ENCODE data around the gene MAP7D2. TPM values are rescaled to one million over a fixed set of nuclear protein-coding genes. Genes with fewer than 3 reads are reported as not detected.
"Not testable (repeated sequence)": the region's sequence is repeated elsewhere in the genome, so short reads cannot be mapped to it uniquely, and the experiment has no call there.

MAP7D2 gene
- polyA plus RNA-seq (2013): 0.84 TPM

DNA sequence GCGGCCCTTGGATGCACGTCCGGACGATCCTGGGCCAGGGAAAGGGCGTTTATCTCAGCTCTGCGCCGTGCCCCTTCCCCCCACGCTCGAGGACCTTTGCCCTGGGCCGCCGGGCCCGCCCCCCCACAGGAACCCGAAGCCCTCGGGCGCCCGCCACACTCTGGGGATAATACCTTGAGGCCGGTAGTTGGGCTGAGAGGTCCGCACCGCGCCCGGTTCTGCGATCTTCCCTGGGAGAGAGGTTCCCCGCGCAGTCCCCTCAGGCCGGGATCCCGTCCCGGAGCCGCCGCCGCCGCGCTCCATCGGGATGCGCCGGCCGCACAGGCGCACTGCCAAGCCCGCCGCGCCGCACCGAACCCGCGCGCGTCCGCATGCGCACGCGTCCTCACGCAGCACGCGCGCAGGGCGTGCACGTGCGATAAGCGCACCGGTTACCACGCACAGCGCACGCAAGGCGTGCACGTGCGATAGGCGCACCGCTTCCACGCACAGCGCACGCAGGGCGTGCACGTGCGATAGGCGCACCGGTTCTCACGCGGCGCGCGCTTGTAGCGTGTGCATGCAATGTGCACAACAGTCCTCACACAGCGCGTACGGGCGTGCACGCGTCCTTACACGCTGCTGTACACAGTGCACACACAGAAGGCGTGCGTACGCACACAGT, at the start of gene MAP7D2:
MAP7D2 (minus strand) TSS at position 331 of the 664 bp plus-strand sequence; CDS start at position 303, 28 bp downstream.
- H3K36me3 ChIP-seq (ENCODE audit: control insufficient read depth in 4 of 4, insufficient read depth in 4 of 4, low read length in 3 of 4): no peaks in the 10 kb centered on the region
- peaks cover 0 to 52% (median 8%) of the 10 kb centered on the region in 5 experiments for H3K27me3 ChIP-seq (replicated peaks in 2 of 5; ENCODE audit: control insufficient read depth in 4 of 5, insufficient read depth in 5 of 5, low read length in 4 of 5)
- no peak within 1 kb of the TSS for H3K27ac ChIP-seq (ENCODE audit: insufficient read depth in 1 of 2, low read depth in 1 of 2, low read length in 2 of 2, poor library complexity in 1 of 2, severe bottlenecking in 2 of 2)
- ChIA-PET POLR2A (no interaction called here), CTCF (no interaction called here)
- H3K4me1 ChIP-seq (ENCODE audit: control extremely low read depth in 1 of 4, control insufficient read depth in 4 of 4, insufficient read depth in 4 of 4, low read length in 3 of 4): peaks cover 0 to 22% (median 11%) of the 10 kb centered on the region in 4 experiments
- peaks cover 0 to 12% (median 0%) of the 10 kb centered on the region in 5 experiments for H3K9me3 ChIP-seq (ENCODE audit: control extremely low read depth in 1 of 5, control insufficient read depth in 4 of 5, insufficient read depth in 2 of 5, low read depth in 1 of 5, low read length in 4 of 5)
- 37% methylated on average over 87 of the region's 91 CpGs for WGBS (ENCODE audit: insufficient coverage)
- peak within 1 kb of the TSS in 6 of 7 experiments; percentile 32 to 64 (median 46) for H3K4me3 ChIP-seq (ENCODE audit: control insufficient read depth in 1 of 7, extremely low read depth in 1 of 7, insufficient read depth in 4 of 7, low read depth in 2 of 7, low read length in 6 of 7)
- DNase-seq: peak in 2 of 3 donors; percentile 28 to 47

DNA sequence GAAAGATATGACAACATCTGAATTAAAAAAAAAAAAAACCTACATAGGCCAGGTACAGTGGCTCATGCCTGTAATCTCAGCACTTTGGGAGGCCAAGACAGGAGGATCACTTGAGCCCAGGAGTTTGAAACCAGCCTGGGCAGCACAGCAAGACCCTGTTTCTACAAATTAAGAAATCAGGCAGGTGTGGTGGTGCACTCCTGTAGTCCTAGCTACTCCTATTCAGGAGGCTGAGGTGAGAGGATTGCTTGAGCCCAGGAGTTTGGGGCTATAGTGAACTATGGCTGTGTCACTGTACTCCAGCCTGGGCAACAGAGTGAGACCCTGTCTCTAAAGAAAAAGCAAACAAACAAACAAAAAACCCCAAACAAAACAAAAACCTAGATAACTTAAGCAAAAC, 45.8 kb upstream of the MAP7D2 start:
- H3K27ac ChIP-seq (ENCODE audit: insufficient read depth in 1 of 2, low read depth in 1 of 2, low read length in 2 of 2, poor library complexity in 1 of 2, severe bottlenecking in 2 of 2); CTCF ChIA-PET; H3K9me3 ChIP-seq (ENCODE audit: control extremely low read depth in 1 of 5, control insufficient read depth in 4 of 5, insufficient read depth in 2 of 5, low read depth in 1 of 5, low read length in 4 of 5); POLR2A ChIA-PET; H3K4me1 ChIP-seq (ENCODE audit: control extremely low read depth in 1 of 4, control insufficient read depth in 4 of 4, insufficient read depth in 4 of 4, low read length in 3 of 4); DNase-seq; H3K4me3 ChIP-seq (ENCODE audit: control insufficient read depth in 1 of 7, extremely low read depth in 1 of 7, insufficient read depth in 4 of 7, low read depth in 2 of 7, low read length in 6 of 7): not testable (repeated sequence)
- Histone ChIP-seq H3K36me3 (ENCODE audit: control insufficient read depth in 4 of 4, insufficient read depth in 4 of 4, low read length in 3 of 4) (peaks cover 4 to 41% (median 14%) of the 10 kb centered on the region in 4 experiments), H3K27me3 (replicated peaks in 2 of 5; ENCODE audit: control insufficient read depth in 4 of 5, insufficient read depth in 5 of 5, low read length in 4 of 5) (peaks cover 0 to 27% (median 0%) of the 10 kb centered on the region in 5 experiments)

DNA sequence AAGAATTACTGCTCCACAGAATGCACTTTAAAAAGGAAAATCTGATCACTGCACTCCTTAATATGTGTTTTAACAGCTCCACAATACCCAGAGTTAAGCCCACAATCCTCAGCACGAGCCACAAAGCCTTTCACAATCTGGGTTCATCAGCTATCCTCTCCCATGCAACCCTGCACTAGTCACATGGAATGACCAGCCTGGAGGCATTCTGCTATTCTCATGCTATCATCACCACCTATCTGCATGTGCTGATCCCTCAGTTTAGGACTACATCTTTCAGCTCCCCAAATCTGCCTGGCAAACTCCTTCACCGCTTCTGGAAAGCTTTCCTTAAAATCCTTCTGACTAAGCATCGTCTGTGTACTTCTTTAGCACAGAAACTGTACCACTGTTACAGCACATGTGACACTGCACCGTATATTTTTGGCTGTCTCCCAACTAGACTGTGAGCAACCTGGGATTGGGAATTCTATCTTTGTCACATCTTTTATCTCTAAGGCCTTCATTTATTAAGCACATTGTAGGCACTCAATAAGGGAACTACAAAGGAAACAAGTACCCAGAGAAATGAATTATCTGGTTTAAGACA, 43.2 kb upstream of the MAP7D2 start:
- ChIA-PET POLR2A (no interaction called here), CTCF (no interaction called here)
- Histone ChIP-seq H3K9me3 (ENCODE audit: control extremely low read depth in 1 of 5, control insufficient read depth in 4 of 5, insufficient read depth in 2 of 5, low read depth in 1 of 5, low read length in 4 of 5) (no peaks in the 10 kb centered on the region), H3K27ac (ENCODE audit: insufficient read depth in 1 of 2, low read depth in 1 of 2, low read length in 2 of 2, poor library complexity in 1 of 2, severe bottlenecking in 2 of 2) (no peak overlapping the region), H3K4me3 (ENCODE audit: control insufficient read depth in 1 of 7, extremely low read depth in 1 of 7, insufficient read depth in 4 of 7, low read depth in 2 of 7, low read length in 6 of 7) (no peak overlapping the region), H3K36me3 (ENCODE audit: control insufficient read depth in 4 of 4, insufficient read depth in 4 of 4, low read length in 3 of 4) (peaks cover 2 to 50% (median 19%) of the 10 kb centered on the region in 4 experiments), H3K4me1 (ENCODE audit: control extremely low read depth in 1 of 4, control insufficient read depth in 4 of 4, insufficient read depth in 4 of 4, low read length in 3 of 4) (no peaks in the 10 kb centered on the region), H3K27me3 (replicated peaks in 2 of 5; ENCODE audit: control insufficient read depth in 4 of 5, insufficient read depth in 5 of 5, low read length in 4 of 5) (peaks cover 0 to 29% (median 0%) of the 10 kb centered on the region in 5 experiments)
- no peak for DNase-seq
- 77% methylated on average over 4 of the region's 4 CpGs for WGBS (ENCODE audit: insufficient coverage)

DNA sequence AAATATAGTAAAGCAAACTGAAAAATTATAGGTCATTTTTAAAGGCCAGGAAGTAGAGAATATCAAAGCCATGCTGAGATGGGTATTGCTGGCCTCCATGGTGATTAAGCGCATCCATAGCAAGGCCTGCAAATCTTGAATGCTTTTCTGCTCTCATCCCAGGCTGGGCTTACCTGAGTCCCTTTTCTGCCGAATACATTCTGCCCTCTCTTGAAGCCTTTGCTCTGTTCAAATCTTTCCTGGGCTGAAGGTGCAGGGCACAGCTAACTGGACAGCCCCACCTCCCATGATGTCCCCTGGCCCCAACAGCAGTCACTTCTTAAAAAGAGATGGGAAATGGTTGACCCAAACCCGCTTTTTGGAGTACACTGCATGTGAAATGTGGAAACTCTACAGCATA, 35.0 kb upstream of the MAP7D2 start:
- Histone ChIP-seq H3K4me3 (ENCODE audit: control insufficient read depth in 1 of 7, extremely low read depth in 1 of 7, insufficient read depth in 4 of 7, low read depth in 2 of 7, low read length in 6 of 7) (no peak overlapping the region), H3K27ac (ENCODE audit: insufficient read depth in 1 of 2, low read depth in 1 of 2, low read length in 2 of 2, poor library complexity in 1 of 2, severe bottlenecking in 2 of 2) (no peak overlapping the region), H3K36me3 (ENCODE audit: control insufficient read depth in 4 of 4, insufficient read depth in 4 of 4, low read length in 3 of 4) (peaks cover 10 to 40% (median 22%) of the 10 kb centered on the region in 4 experiments), H3K4me1 (ENCODE audit: control extremely low read depth in 1 of 4, control insufficient read depth in 4 of 4, insufficient read depth in 4 of 4, low read length in 3 of 4) (no peaks in the 10 kb centered on the region), H3K27me3 (replicated peaks in 2 of 5; ENCODE audit: control insufficient read depth in 4 of 5, insufficient read depth in 5 of 5, low read length in 4 of 5) (peaks cover 0 to 32% (median 0%) of the 10 kb centered on the region in 5 experiments), H3K9me3 (ENCODE audit: control extremely low read depth in 1 of 5, control insufficient read depth in 4 of 5, insufficient read depth in 2 of 5, low read depth in 1 of 5, low read length in 4 of 5) (peaks cover 0 to 2% (median 0%) of the 10 kb centered on the region in 5 experiments)
- CTCF ChIA-PET: no interaction called here
- WGBS (ENCODE audit: insufficient coverage): 91% methylated on average over 2 of the region's 3 CpGs
- DNase-seq: no peak
- POLR2A ChIA-PET: no interaction called here

DNA sequence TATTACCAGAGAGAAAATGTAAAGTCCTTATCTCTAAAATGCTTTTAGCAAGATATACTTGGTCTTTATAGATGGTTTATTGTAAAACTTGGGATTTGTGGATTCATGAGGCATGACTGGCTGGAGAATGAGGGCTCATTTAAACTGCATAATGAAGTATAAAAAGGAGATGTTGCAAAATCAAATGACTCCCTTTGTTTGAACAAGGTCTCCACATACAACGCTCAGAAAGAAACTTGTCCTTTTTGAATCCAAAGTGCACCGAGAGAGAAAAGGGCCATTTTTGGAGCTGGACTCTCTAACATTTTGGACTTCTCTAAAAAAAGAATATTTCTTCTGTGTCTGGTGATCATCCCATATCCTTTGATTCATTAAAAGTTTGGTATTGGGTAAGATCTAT, 32.6 kb upstream of the MAP7D2 start:
- Histone ChIP-seq H3K27me3 (replicated peaks in 2 of 5; ENCODE audit: control insufficient read depth in 4 of 5, insufficient read depth in 5 of 5, low read length in 4 of 5) (peaks cover 0 to 25% (median 0%) of the 10 kb centered on the region in 5 experiments), H3K9me3 (ENCODE audit: control extremely low read depth in 1 of 5, control insufficient read depth in 4 of 5, insufficient read depth in 2 of 5, low read depth in 1 of 5, low read length in 4 of 5) (peaks cover 0 to 2% (median 0%) of the 10 kb centered on the region in 5 experiments), H3K4me3 (ENCODE audit: control insufficient read depth in 1 of 7, extremely low read depth in 1 of 7, insufficient read depth in 4 of 7, low read depth in 2 of 7, low read length in 6 of 7) (no peak overlapping the region), H3K27ac (ENCODE audit: insufficient read depth in 1 of 2, low read depth in 1 of 2, low read length in 2 of 2, poor library complexity in 1 of 2, severe bottlenecking in 2 of 2) (no peak overlapping the region), H3K4me1 (ENCODE audit: control extremely low read depth in 1 of 4, control insufficient read depth in 4 of 4, insufficient read depth in 4 of 4, low read length in 3 of 4) (peaks cover 0 to 4% (median 0%) of the 10 kb centered on the region in 4 experiments), H3K36me3 (ENCODE audit: control insufficient read depth in 4 of 4, insufficient read depth in 4 of 4, low read length in 3 of 4) (peaks cover 5 to 21% (median 12%) of the 10 kb centered on the region in 4 experiments)
- WGBS (ENCODE audit: insufficient coverage): 94% methylated on average over 2 of the region's 2 CpGs
- no peak for DNase-seq
- POLR2A ChIA-PET: no interaction called here
- CTCF ChIA-PET: no interaction called here

DNA sequence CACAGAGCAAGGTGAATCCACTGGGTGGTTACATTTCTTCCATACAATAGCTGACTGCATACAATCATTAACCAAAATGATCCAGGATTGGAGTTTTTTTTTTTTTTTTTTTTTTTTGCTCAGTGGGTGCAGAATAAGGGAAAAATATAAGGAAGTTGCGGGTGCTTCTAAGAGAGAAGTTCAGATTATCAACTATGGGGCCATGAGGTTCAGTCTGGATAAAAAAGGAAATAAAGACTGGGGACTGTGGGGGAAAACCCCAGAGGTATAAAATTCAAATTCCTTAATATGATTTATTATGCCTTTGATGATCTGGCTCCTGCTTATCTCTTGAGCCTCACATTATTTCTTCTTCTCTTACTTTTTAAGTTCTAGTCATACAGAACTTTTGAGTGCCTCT, 30.9 kb upstream of the MAP7D2 start:
- CTCF ChIA-PET: no interaction called here
- peak in 1 of 3 donors; percentile 22 for DNase-seq
- H3K27ac ChIP-seq (ENCODE audit: insufficient read depth in 1 of 2, low read depth in 1 of 2, low read length in 2 of 2, poor library complexity in 1 of 2, severe bottlenecking in 2 of 2): no peak overlapping the region
- peaks cover 2 to 15% (median 9%) of the 10 kb centered on the region in 4 experiments for H3K36me3 ChIP-seq (ENCODE audit: control insufficient read depth in 4 of 4, insufficient read depth in 4 of 4, low read length in 3 of 4)
- no peak overlapping the region for H3K4me3 ChIP-seq (ENCODE audit: control insufficient read depth in 1 of 7, extremely low read depth in 1 of 7, insufficient read depth in 4 of 7, low read depth in 2 of 7, low read length in 6 of 7)
- peaks cover 0 to 4% (median 0%) of the 10 kb centered on the region in 4 experiments for H3K4me1 ChIP-seq (ENCODE audit: control extremely low read depth in 1 of 4, control insufficient read depth in 4 of 4, insufficient read depth in 4 of 4, low read length in 3 of 4)
- peaks cover 0 to 25% (median 0%) of the 10 kb centered on the region in 5 experiments for H3K27me3 ChIP-seq (replicated peaks in 2 of 5; ENCODE audit: control insufficient read depth in 4 of 5, insufficient read depth in 5 of 5, low read length in 4 of 5)
- 88% methylated on average over 1 of the region's 1 CpG for WGBS (ENCODE audit: insufficient coverage)
- POLR2A ChIA-PET: interaction anchor here (0.6 kb wide), 1 partner anchor 220 kb away, joined by 3 read pairs; no protein-coding TSS in a partner anchor
- H3K9me3 ChIP-seq (ENCODE audit: control extremely low read depth in 1 of 5, control insufficient read depth in 4 of 5, insufficient read depth in 2 of 5, low read depth in 1 of 5, low read length in 4 of 5): peaks cover 0 to 2% (median 0%) of the 10 kb centered on the region in 5 experiments

DNA sequence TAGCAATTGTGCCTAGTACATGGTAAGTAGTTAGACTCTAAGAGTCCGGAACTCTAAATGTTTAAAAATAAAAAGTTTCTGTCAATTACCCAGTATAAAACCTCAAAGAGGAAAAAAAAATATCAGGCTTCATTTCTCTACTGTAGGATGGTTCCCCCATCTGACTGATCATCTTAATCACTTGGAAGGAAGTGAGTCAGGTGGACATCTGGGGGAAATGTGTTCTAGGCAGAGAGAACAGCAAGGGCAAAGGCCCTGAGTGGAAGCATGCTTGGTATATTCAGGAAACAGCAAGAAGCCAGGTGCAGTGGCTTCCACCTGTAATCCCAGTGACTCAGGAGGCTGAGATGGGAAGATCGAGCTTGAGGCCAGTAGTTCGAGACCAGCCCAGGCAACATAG, 27.8 kb upstream of the MAP7D2 start:
- peak; percentile 5 to 59 (median 45) for DNase-seq
- ChIA-PET CTCF (no interaction called here), POLR2A (no interaction called here)
- Histone ChIP-seq H3K4me1 (ENCODE audit: control extremely low read depth in 1 of 4, control insufficient read depth in 4 of 4, insufficient read depth in 4 of 4, low read length in 3 of 4) (peaks cover 9 to 18% (median 10%) of the 10 kb centered on the region in 4 experiments), H3K9me3 (ENCODE audit: control extremely low read depth in 1 of 5, control insufficient read depth in 4 of 5, insufficient read depth in 2 of 5, low read depth in 1 of 5, low read length in 4 of 5) (peaks cover 0 to 2% (median 0%) of the 10 kb centered on the region in 5 experiments), H3K4me3 (ENCODE audit: control insufficient read depth in 1 of 7, extremely low read depth in 1 of 7, insufficient read depth in 4 of 7, low read depth in 2 of 7, low read length in 6 of 7) (no peak overlapping the region), H3K36me3 (ENCODE audit: control insufficient read depth in 4 of 4, insufficient read depth in 4 of 4, low read length in 3 of 4) (peaks cover 0 to 5% (median 1%) of the 10 kb centered on the region in 4 experiments), H3K27ac (ENCODE audit: insufficient read depth in 1 of 2, low read depth in 1 of 2, low read length in 2 of 2, poor library complexity in 1 of 2, severe bottlenecking in 2 of 2) (no peak overlapping the region), H3K27me3 (replicated peaks in 2 of 5; ENCODE audit: control insufficient read depth in 4 of 5, insufficient read depth in 5 of 5, low read length in 4 of 5) (peaks cover 0 to 18% (median 0%) of the 10 kb centered on the region in 5 experiments)
- no CpG with 5 or more reads among the region's 3 CpGs for WGBS (ENCODE audit: insufficient coverage)
